Lung (tissue), 12 donors: Measurements from ENCODE around the gene MINDY3. TPM values are rescaled to one million over a fixed set of nuclear protein-coding genes. Genes with fewer than 3 reads are reported as not detected.

Experiments used
- ATAC-seq: fragments of 200-7000 bp; cut with Tn5 transposase; one replicate; pipeline ENCODE4 v1.9.1; 2020; ENCODE audit warnings: moderate number of reproducible peaks; ENCODE audit not compliant: insufficient read depth, low FRiP score
- DNase-seq, 3 donors: peaks; one replicate each; pipeline ENCODE4 v3.0.0-alpha.2; 2013 to 2017
- H3K27ac ChIP-seq, 2 donors: one replicate each; pipeline ENCODE4 v1.5.1; 2013; ENCODE audit warnings: mild to moderate bottlenecking in 2 of 2, moderate library complexity in 2 of 2, control low read depth in 1 of 2, inconsistent platforms in 1 of 2, low read depth in 1 of 2, low read length in 1 of 2
- H3K27me3 ChIP-seq, 3 donors: one replicate each; pipeline ENCODE4 v1.5.1; 2013; ENCODE audit warnings: low read length in 2 of 3; ENCODE audit not compliant: control insufficient read depth in 3 of 3, insufficient read depth in 3 of 3
- H3K36me3 ChIP-seq, 4 donors: one replicate each; pipeline ENCODE4 v1.5.1; 2013; ENCODE audit warnings: low read length in 4 of 4, mild to moderate bottlenecking in 1 of 4, moderate library complexity in 1 of 4; ENCODE audit not compliant: control insufficient read depth in 4 of 4, insufficient read depth in 4 of 4
- H3K4me1 ChIP-seq, 5 donors: one replicate each; pipeline ENCODE4 v1.5.1; 2013; ENCODE audit warnings: low read length in 5 of 5, mild to moderate bottlenecking in 2 of 5, moderate library complexity in 1 of 5; ENCODE audit not compliant: control insufficient read depth in 5 of 5, insufficient read depth in 5 of 5
- H3K4me3 ChIP-seq: one replicate; pipeline ENCODE4 v1.5.1; 2013; ENCODE audit warnings: mild to moderate bottlenecking, control low read depth, moderate library complexity
- H3K9ac ChIP-seq, 2 donors: one replicate each; pipeline ENCODE4 v1.5.1; 2013; ENCODE audit warnings: low read length in 2 of 2, control low read depth in 1 of 2; ENCODE audit not compliant: insufficient read depth in 1 of 2
- H3K9me3 ChIP-seq, 4 donors: one replicate each; pipeline ENCODE4 v1.5.1; 2013; ENCODE audit warnings: low read length in 3 of 4, mild to moderate bottlenecking in 1 of 4, moderate library complexity in 1 of 4; ENCODE audit not compliant: control insufficient read depth in 4 of 4, insufficient read depth in 3 of 4
- CTCF ChIP-seq: IDR thresholded peaks from 2 replicates; pipeline ENCODE4 v1.5.1; 2012; ENCODE audit warnings: mild to moderate bottlenecking; ENCODE audit errors: control extremely low read depth, extremely low read depth
- WGBS, 2 donors: extraction: QIAGEN DNeasy Blood & Tissue Kit; methylation state at CpG; one replicate each; pipeline ENCODE4 v1.1.7; 2013; 5-methylcytosine and 5-hydroxymethylcytosine counted together
- polyA plus RNA-seq, 2 donors: library from polyadenylated mRNA; stranded (reverse); fragments of 200-250 nt; gene quantifications; one replicate each; pipeline ENCODE4 v1.2.1, GENCODE V29; 2013
- total RNA-seq, 2 donors: library from RNA; depleted of rRNA in 1 of 2; stranded (reverse); fragments of >200 nt in 1 of 2; gene quantifications; one replicate each; pipeline ENCODE4 v1.2.1, GENCODE V29; 2014 to 2021
- donor health status: control.
- donor health status: control.
- donor health status: Bipolar disorder and iron deficiency.
- donor health status: healthy.
- donor health status: DM: yes; HTN: yes; CAD: no.

The MINDY3 gene
- total and polyA plus RNA-seq, 4 donors: 13.9 to 61.7 (median 24.6) TPM

GRCh38 chr10:15783941-15784636, 76.2 kb downstream of the MINDY3 start:
- ATAC-seq: no peak
- TF ChIP-seq CTCF: no peak
- Histone ChIP-seq H3K27me3 (no peaks in the 10 kb centered on the region), H3K4me1 (peaks cover 0 to 4% (median 2%) of the 10 kb centered on the region in 5 donors), H3K27ac (no peak overlapping the region), H3K4me3 (no peak overlapping the region), H3K9ac (no peak overlapping the region), H3K9me3 (no peaks in the 10 kb centered on the region), H3K36me3 (peaks cover 7 to 21% (median 13%) of the 10 kb centered on the region in 4 donors)
- peak in 1 of 3 donors; percentile 26 for DNase-seq
- WGBS, 2 donors: 69 to 78% methylated on average over 5 of the region's 5 CpGs

GRCh38 chr10:15782851-15783250, 77.5 kb downstream of the MINDY3 start:
- 89 to 95% methylated on average over 4 of the region's 4 CpGs for WGBS, 2 donors
- peaks cover 7 to 21% (median 12%) of the 10 kb centered on the region in 4 donors for H3K36me3 ChIP-seq

GRCh38 chr10:15781381-15781960, 78.8 kb downstream of the MINDY3 start:
- no peak overlapping the region for H3K9ac ChIP-seq
- H3K36me3 ChIP-seq: peaks cover 7 to 18% (median 15%) of the 10 kb centered on the region in 4 donors
- ATAC-seq (no peak), DNase-seq (no peak)
- 96% methylated on average over 7 of the region's 7 CpGs for WGBS, 2 donors
- H3K4me1 ChIP-seq: peaks cover 0 to 16% (median 3%) of the 10 kb centered on the region in 5 donors
- no peak overlapping the region for H3K4me3 ChIP-seq
- no peaks in the 10 kb centered on the region for H3K9me3 ChIP-seq
- no peak for TF ChIP-seq CTCF
- no peak overlapping the region for H3K27ac ChIP-seq
- no peaks in the 10 kb centered on the region for H3K27me3 ChIP-seq

More at GRCh38 chr10:15782851-15783250, 77.5 kb downstream of the MINDY3 start:
- H3K9ac ChIP-seq: no peak overlapping the region
- DNase-seq (no peak), ATAC-seq (no peak)
- no peaks in the 10 kb centered on the region for H3K27me3 ChIP-seq
- no peak overlapping the region for H3K27ac ChIP-seq
- no peak overlapping the region for H3K4me3 ChIP-seq
- TF ChIP-seq CTCF: no peak
- peaks cover 0 to 16% (median 3%) of the 10 kb centered on the region in 5 donors for H3K4me1 ChIP-seq
- no peaks in the 10 kb centered on the region for H3K9me3 ChIP-seq
